DND-41 (cell line): ENCODE data around the gene SMS.

ENCODE experiments used
- ATAC-seq: fragments of 200-7000 bp; cut with Tn5 transposase; 3 replicates; pipeline ENCODE4 v1.9.1; 2021; ENCODE audit warnings: low read depth; ENCODE audit not compliant: insufficient read depth
- DNase-seq: peaks from one replicate; pipeline ENCODE4 v3.0.0-alpha.2; 2020
- H2AFZ ChIP-seq: 2 replicates; pipeline ENCODE4 v1.6.0; 2012; ENCODE audit warnings: low read depth, low read length
- H3K27ac ChIP-seq: 2 replicates; pipeline ENCODE4 v1.5.1; 2012; ENCODE audit warnings: low read length, inconsistent platforms
- H3K27me3 ChIP-seq: fragments of 200-600 bp; sonication (generic); 2 replicates; pipeline ENCODE4 v1.6.0; 2012; ENCODE audit warnings: low read length, mild to moderate bottlenecking, inconsistent platforms; ENCODE audit not compliant: insufficient read depth, poor library complexity
- H3K36me3 ChIP-seq: 2 replicates; pipeline ENCODE4 v1.5.1; 2012; ENCODE audit warnings: low read length, inconsistent platforms; ENCODE audit not compliant: insufficient read depth
- H3K4me1 ChIP-seq: 2 replicates; pipeline ENCODE4 v1.5.1; 2012; ENCODE audit warnings: mild to moderate bottlenecking, low read length; ENCODE audit not compliant: insufficient read depth
- H3K4me2 ChIP-seq: 2 replicates; pipeline ENCODE4 v1.6.0; 2012; ENCODE audit warnings: mild to moderate bottlenecking, moderate library complexity, low read length, inconsistent platforms; ENCODE audit not compliant: insufficient read depth
- H3K4me3 ChIP-seq, 2 experiments: fragments of 200-600 bp in 1 of 2; shearing (Covaris generic) in 1 of 2; 2 replicates each; pipeline ENCODE4 v1.5.1; 2012 to 2016; ENCODE audit warnings: inconsistent platforms in 2 of 2, low read length in 2 of 2, mild to moderate bottlenecking in 2 of 2, low read depth in 1 of 2, moderate library complexity in 1 of 2
- H3K79me2 ChIP-seq: 2 replicates; pipeline ENCODE4 v1.6.0; 2012; ENCODE audit warnings: low read length, inconsistent platforms; ENCODE audit not compliant: insufficient read depth
- H3K9ac ChIP-seq: 2 replicates; pipeline ENCODE4 v1.6.0; 2012; ENCODE audit warnings: low read depth, mild to moderate bottlenecking, inconsistent platforms, low read length, moderate library complexity
- H3K9me3 ChIP-seq: 2 replicates; pipeline ENCODE4 v1.5.1; 2012; ENCODE audit warnings: low read length, moderate library complexity, mild to moderate bottlenecking, inconsistent platforms; ENCODE audit not compliant: insufficient read depth, severe bottlenecking
- H4K20me1 ChIP-seq: 2 replicates; pipeline ENCODE4 v1.6.0; 2012; ENCODE audit warnings: low read length; ENCODE audit not compliant: insufficient read depth
- CTCF ChIP-seq: IDR thresholded peaks from 2 replicates; pipeline ENCODE4 v1.5.1; 2012; ENCODE audit warnings: borderline replicate concordance, low read length, moderate library complexity, mild to moderate bottlenecking; ENCODE audit not compliant: poor library complexity, severe bottlenecking; ENCODE audit errors: extremely low read depth
- EZH2 ChIP-seq: IDR thresholded peaks from 3 replicates; pipeline ENCODE4 v1.6.1; 2012; ENCODE audit warnings: borderline replicate concordance, low read depth, mild to moderate bottlenecking, moderate library complexity, low read length, inconsistent platforms; ENCODE audit not compliant: severe bottlenecking

SMS gene

GRCh38 chrX:22035236-22035635, 94.7 kb downstream of the SMS start:
- Histone ChIP-seq H4K20me1 (no peaks in the 10 kb centered on the region), H3K27me3 (no peaks in the 10 kb centered on the region), H3K9me3 (no peaks in the 10 kb centered on the region), H3K4me3 (no peak overlapping the region), H2AFZ (no peak overlapping the region), H3K79me2 (no peaks in the 10 kb centered on the region), H3K4me2 (no peak overlapping the region), H3K36me3 (no peaks in the 10 kb centered on the region), H3K4me1 (peaks cover 31% of the 10 kb centered on the region), H3K27ac (no peak overlapping the region), H3K9ac (no peak overlapping the region)
- DNase-seq (no peak), ATAC-seq (no peak)
- no peak for TF ChIP-seq EZH2
- TF ChIP-seq CTCF, result no peak

GRCh38 chrX:22037225-22037624, 96.7 kb downstream of the SMS start:
- no peak overlapping the region for H3K27ac ChIP-seq
- H3K27me3 ChIP-seq, result no peaks in the 10 kb centered on the region
- peak overlapping the region in 1 of 2 experiments; percentile 51; a peak in 1 of 4 replicates for H3K4me3 ChIP-seq
- no peak for TF ChIP-seq EZH2
- TF ChIP-seq CTCF, result no peak
- H3K79me2 ChIP-seq, result no peaks in the 10 kb centered on the region
- DNase-seq (no peak), ATAC-seq (no peak)
- no peaks in the 10 kb centered on the region for H4K20me1 ChIP-seq
- H3K36me3 ChIP-seq, result no peaks in the 10 kb centered on the region
- no peaks in the 10 kb centered on the region for H3K9me3 ChIP-seq
- peaks cover 25% of the 10 kb centered on the region for H3K4me1 ChIP-seq
- peak overlapping the region; percentile 63; the same call in 1 of the 2 replicates for H3K4me2 ChIP-seq
- H3K9ac ChIP-seq, result no peak overlapping the region
- H2AFZ ChIP-seq, result no peak overlapping the region

- H3K9ac ChIP-seq, result peak overlapping the region; percentile 27; the same call in 1 of the 2 replicates
- H2AFZ ChIP-seq, result peak overlapping the region; percentile 52; the same call in 1 of the 2 replicates
- peak overlapping the region; percentile 63 for H3K4me2 ChIP-seq
- H3K4me3 ChIP-seq, result peak overlapping the region in 1 of 2 experiments; percentile 51; a peak in 2 of 4 replicates
- H3K27ac ChIP-seq, result peak overlapping the region; percentile 63
- ATAC-seq, result peak; percentile 92
- H3K9me3 ChIP-seq, result no peaks in the 10 kb centered on the region
- H3K4me1 ChIP-seq, result peaks cover 23% of the 10 kb centered on the region
- no peaks in the 10 kb centered on the region for H3K36me3 ChIP-seq
- no peak for TF ChIP-seq EZH2
- TF ChIP-seq CTCF, result no peak
- H3K27me3 ChIP-seq, result no peaks in the 10 kb centered on the region
- no peaks in the 10 kb centered on the region for H4K20me1 ChIP-seq
- DNase-seq, result peak; percentile 78
- H3K79me2 ChIP-seq, result no peaks in the 10 kb centered on the region
Measured at GRCh38 chrX:22037911-22038537, 97.5 kb downstream of the SMS start.

GRCh38 chrX:22039541-22039940, 99.0 kb downstream of the SMS start:
- no peaks in the 10 kb centered on the region for H4K20me1 ChIP-seq
- ATAC-seq (no peak), DNase-seq (no peak)
- no peaks in the 10 kb centered on the region for H3K9me3 ChIP-seq
- no peak overlapping the region for H3K9ac ChIP-seq
- TF ChIP-seq EZH2, result no peak
- TF ChIP-seq CTCF, result no peak
- H2AFZ ChIP-seq, result no peak overlapping the region
- H3K4me1 ChIP-seq, result peaks cover 23% of the 10 kb centered on the region
- H3K4me3 ChIP-seq, result no peak overlapping the region
- no peak overlapping the region for H3K27ac ChIP-seq
- no peaks in the 10 kb centered on the region for H3K27me3 ChIP-seq
- H3K36me3 ChIP-seq, result no peaks in the 10 kb centered on the region
- no peak overlapping the region for H3K4me2 ChIP-seq
- H3K79me2 ChIP-seq, result no peaks in the 10 kb centered on the region
